Effector memory CD8-positive, alpha-beta T cell (primary cell): Measurements from ENCODE around the gene GLMP.

ENCODE experiments used
- ATAC-seq: fragments of 150-1000 bp; cut with Tn5 transposase; replicated peaks from 2 replicates; pipeline ENCODE4 v1.10.0; 2021; ENCODE audit warnings: mild to moderate bottlenecking, moderate library complexity
- DNase-seq, 3 experiments: peaks; one replicate each; pipeline ENCODE4 v3.0.0; 2021
- H3K27ac Mint-ChIP-seq, 2 donors: one replicate each; pipeline ENCODE4 v1.8.0; 2022; ENCODE audit warnings: mild to moderate bottlenecking in 2 of 2, mixed read lengths in 2 of 2, moderate library complexity in 2 of 2
- H3K27me3 Mint-ChIP-seq, 2 donors: one replicate each; pipeline ENCODE4 v1.8.0; 2022; ENCODE audit warnings: mixed read lengths in 2 of 2
- H3K36me3 Mint-ChIP-seq: one replicate; pipeline ENCODE4 v1.8.0; 2022; ENCODE audit warnings: mild to moderate bottlenecking, moderate library complexity, mixed read lengths; ENCODE audit not compliant: insufficient read depth
- H3K4me1 Mint-ChIP-seq, 2 donors: one replicate each; pipeline ENCODE4 v1.8.0; 2022; ENCODE audit warnings: low read depth in 2 of 2, mixed read lengths in 2 of 2
- H3K4me3 Mint-ChIP-seq, 2 donors: one replicate each; pipeline ENCODE4 v1.8.0; 2022; ENCODE audit warnings: mild to moderate bottlenecking in 2 of 2, mixed read lengths in 2 of 2, moderate library complexity in 2 of 2
- H3K9me3 Mint-ChIP-seq, 2 donors: one replicate each; pipeline ENCODE4 v1.8.0; 2022; ENCODE audit warnings: mixed read lengths in 2 of 2

GLMP gene

GRCh38 chr1:156282479-156283222 lies 12.8 kb downstream of the GLMP start, which contains the start of gene SMG5:
Gene SMG5, minus strand, starts transcription at chr1:156282825. Its CDS starts 145 bp downstream, at chr1:156282680.
- H3K4me3 Mint-ChIP-seq, result peak within 1 kb of the TSS; percentile 89 to 99
- peaks cover 32% of the 10 kb centered on the region for H3K36me3 Mint-ChIP-seq

GRCh38 chr1:156281693-156282478 lies 13.6 kb downstream of the GLMP start:
- ATAC-seq, result no peak
- no peaks in the 10 kb centered on the region for H3K27me3 Mint-ChIP-seq
- H3K27ac Mint-ChIP-seq, result peak overlapping the region; percentile 94 to 98
- H3K9me3 Mint-ChIP-seq, result no peaks in the 10 kb centered on the region
- no peak for DNase-seq
- H3K4me1 Mint-ChIP-seq, result peaks cover 26 to 33% of the 10 kb centered on the region in 2 donors
- peak overlapping the region; percentile 89 to 99 for H3K4me3 Mint-ChIP-seq
- H3K36me3 Mint-ChIP-seq, result peaks cover 38% of the 10 kb centered on the region

More at GRCh38 chr1:156282479-156283222, 12.8 kb downstream of the GLMP start, which contains the start of gene SMG5:
- H3K27me3 Mint-ChIP-seq, result no peaks in the 10 kb centered on the region
- DNase-seq, result peak; percentile 93
- H3K9me3 Mint-ChIP-seq, result no peaks in the 10 kb centered on the region
- H3K27ac Mint-ChIP-seq, result peak within 1 kb of the TSS; percentile 94 to 98
- peaks cover 26 to 33% of the 10 kb centered on the region in 2 donors for H3K4me1 Mint-ChIP-seq
- ATAC-seq, result peak; percentile 92

- H3K4me3 Mint-ChIP-seq, result peak overlapping the region; percentile 89 to 99
- no peaks in the 10 kb centered on the region for H3K27me3 Mint-ChIP-seq
- H3K4me1 Mint-ChIP-seq, result peaks cover 26 to 33% of the 10 kb centered on the region in 2 donors
- H3K36me3 Mint-ChIP-seq, result peaks cover 40% of the 10 kb centered on the region
- H3K27ac Mint-ChIP-seq, result peak overlapping the region; percentile 94 to 98
- ATAC-seq (peak; percentile 18), DNase-seq (peak in 2 of 3 experiments; percentile 18 to 26)
- no peaks in the 10 kb centered on the region for H3K9me3 Mint-ChIP-seq
Observed at GRCh38 chr1:156281281-156281680, 14.2 kb downstream of the GLMP start.

GRCh38 chr1:156279837-156280236 lies 15.6 kb downstream of the GLMP start:
- ATAC-seq (no peak), DNase-seq (no peak)
- Mint-ChIP-seq H3K4me1 (peaks cover 26 to 33% of the 10 kb centered on the region in 2 donors), H3K4me3 (no peak overlapping the region), H3K27ac (no peak overlapping the region), H3K36me3 (peaks cover 50% of the 10 kb centered on the region), H3K27me3 (no peaks in the 10 kb centered on the region), H3K9me3 (no peaks in the 10 kb centered on the region)

GRCh38 chr1:156276966-156277381 lies 18.5 kb downstream of the GLMP start:
- H3K27ac Mint-ChIP-seq, result no peak overlapping the region

GRCh38 chr1:156276532-156276931 lies 18.9 kb downstream of the GLMP start:
- Mint-ChIP-seq H3K4me1 (peaks cover 12 to 13% of the 10 kb centered on the region in 2 donors), H3K36me3 (peaks cover 74% of the 10 kb centered on the region), H3K9me3 (no peaks in the 10 kb centered on the region), H3K27me3 (no peaks in the 10 kb centered on the region), H3K4me3 (no peak overlapping the region), H3K27ac (no peak overlapping the region)
- no peak for DNase-seq
- no peak for ATAC-seq

More at GRCh38 chr1:156276966-156277381, 18.5 kb downstream of the GLMP start:
- DNase-seq (no peak), ATAC-seq (no peak)
- H3K4me1 Mint-ChIP-seq, result peaks cover 15 to 16% of the 10 kb centered on the region in 2 donors
- H3K27me3 Mint-ChIP-seq, result no peaks in the 10 kb centered on the region
- no peak overlapping the region for H3K4me3 Mint-ChIP-seq
- no peaks in the 10 kb centered on the region for H3K9me3 Mint-ChIP-seq
- H3K36me3 Mint-ChIP-seq, result peaks cover 69% of the 10 kb centered on the region

GRCh38 chr1:156270314-156270713 lies 25.2 kb downstream of the GLMP start:
- H3K4me1 Mint-ChIP-seq, result peaks cover 0 to 5% of the 10 kb centered on the region in 2 donors
- ATAC-seq (no peak), DNase-seq (no peak)
- H3K27me3 Mint-ChIP-seq, result no peaks in the 10 kb centered on the region
- H3K9me3 Mint-ChIP-seq, result no peaks in the 10 kb centered on the region
- no peak overlapping the region for H3K27ac Mint-ChIP-seq
- H3K4me3 Mint-ChIP-seq, result no peak overlapping the region
- H3K36me3 Mint-ChIP-seq, result peaks cover 95% of the 10 kb centered on the region

GRCh38 chr1:156268336-156268735 lies 27.1 kb downstream of the GLMP start:
- H3K9me3 Mint-ChIP-seq, result no peaks in the 10 kb centered on the region
- no peak overlapping the region for H3K27ac Mint-ChIP-seq
- H3K4me1 Mint-ChIP-seq, result peaks cover 0 to 5% of the 10 kb centered on the region in 2 donors
- H3K4me3 Mint-ChIP-seq, result no peak overlapping the region
- DNase-seq, result no peak
- ATAC-seq, result no peak
- H3K36me3 Mint-ChIP-seq, result peaks cover 95% of the 10 kb centered on the region
- no peaks in the 10 kb centered on the region for H3K27me3 Mint-ChIP-seq

- ATAC-seq, result no peak
- H3K27ac Mint-ChIP-seq, result no peak overlapping the region
- H3K9me3 Mint-ChIP-seq, result no peaks in the 10 kb centered on the region
- DNase-seq, result no peak
- H3K36me3 Mint-ChIP-seq, result peaks cover 95% of the 10 kb centered on the region
- no peaks in the 10 kb centered on the region for H3K27me3 Mint-ChIP-seq
- H3K4me1 Mint-ChIP-seq, result peaks cover 0 to 5% of the 10 kb centered on the region in 2 donors
- H3K4me3 Mint-ChIP-seq, result no peak overlapping the region
Observed at GRCh38 chr1:156266051-156266450, 29.4 kb downstream of the GLMP start.

- ATAC-seq, result no peak
- Mint-ChIP-seq H3K27me3 (no peaks in the 10 kb centered on the region), H3K4me1 (peaks cover 0 to 10% of the 10 kb centered on the region in 2 donors), H3K36me3 (peaks cover 92% of the 10 kb centered on the region), H3K27ac (no peak overlapping the region), H3K4me3 (no peak overlapping the region), H3K9me3 (no peaks in the 10 kb centered on the region)
- DNase-seq, result no peak
Observed at GRCh38 chr1:156263288-156263655, 32.2 kb downstream of the GLMP start.

- no peak for DNase-seq
- no peak overlapping the region for H3K27ac Mint-ChIP-seq
Observed at GRCh38 chr1:156262461-156263287, 32.8 kb downstream of the GLMP start.

GRCh38 chr1:156260896-156261295 lies 34.6 kb downstream of the GLMP start:
- Mint-ChIP-seq H3K27me3 (no peaks in the 10 kb centered on the region), H3K9me3 (no peaks in the 10 kb centered on the region), H3K27ac (peak overlapping the region; percentile 12 to 89), H3K4me3 (no peak overlapping the region), H3K4me1 (peaks cover 0 to 9% of the 10 kb centered on the region in 2 donors), H3K36me3 (peaks cover 92% of the 10 kb centered on the region)
- DNase-seq (no peak), ATAC-seq (no peak)

More at GRCh38 chr1:156262461-156263287, 32.8 kb downstream of the GLMP start:
- no peaks in the 10 kb centered on the region for H3K27me3 Mint-ChIP-seq
- ATAC-seq, result no peak
- no peak overlapping the region for H3K4me3 Mint-ChIP-seq
- H3K9me3 Mint-ChIP-seq, result no peaks in the 10 kb centered on the region
- H3K36me3 Mint-ChIP-seq, result peaks cover 91% of the 10 kb centered on the region
- peaks cover 0 to 10% of the 10 kb centered on the region in 2 donors for H3K4me1 Mint-ChIP-seq

GRCh38 chr1:156259805-156260204 lies 35.7 kb downstream of the GLMP start:
- no peaks in the 10 kb centered on the region for H3K9me3 Mint-ChIP-seq
- ATAC-seq (no peak), DNase-seq (no peak)
- H3K4me3 Mint-ChIP-seq, result no peak overlapping the region
- H3K4me1 Mint-ChIP-seq, result peaks cover 0 to 5% of the 10 kb centered on the region in 2 donors
- H3K36me3 Mint-ChIP-seq, result peaks cover 89% of the 10 kb centered on the region
- H3K27ac Mint-ChIP-seq, result peak overlapping the region in 1 of 2 donors; percentile 89
- H3K27me3 Mint-ChIP-seq, result no peaks in the 10 kb centered on the region
